B cell (primary cell): ENCODE results near the gene APCDD1.

ENCODE experiments used
- EZH2 ChIP-seq: IDR thresholded peaks from 2 replicates; pipeline ENCODE4 v1.6.1; 2012; ENCODE audit warnings: borderline replicate concordance, low read depth, mild to moderate bottlenecking, moderate library complexity, low read length; ENCODE audit not compliant: insufficient read depth, poor library complexity, severe bottlenecking
- TF ChIP-seq, protein P1 (sequence below): fragments of 200-600 bp; IDR thresholded peaks from one replicate; pipeline ENCODE4 v1.8.0; 2022; ENCODE audit warnings: antibody characterized with exemption, mild to moderate bottlenecking

DNA sequence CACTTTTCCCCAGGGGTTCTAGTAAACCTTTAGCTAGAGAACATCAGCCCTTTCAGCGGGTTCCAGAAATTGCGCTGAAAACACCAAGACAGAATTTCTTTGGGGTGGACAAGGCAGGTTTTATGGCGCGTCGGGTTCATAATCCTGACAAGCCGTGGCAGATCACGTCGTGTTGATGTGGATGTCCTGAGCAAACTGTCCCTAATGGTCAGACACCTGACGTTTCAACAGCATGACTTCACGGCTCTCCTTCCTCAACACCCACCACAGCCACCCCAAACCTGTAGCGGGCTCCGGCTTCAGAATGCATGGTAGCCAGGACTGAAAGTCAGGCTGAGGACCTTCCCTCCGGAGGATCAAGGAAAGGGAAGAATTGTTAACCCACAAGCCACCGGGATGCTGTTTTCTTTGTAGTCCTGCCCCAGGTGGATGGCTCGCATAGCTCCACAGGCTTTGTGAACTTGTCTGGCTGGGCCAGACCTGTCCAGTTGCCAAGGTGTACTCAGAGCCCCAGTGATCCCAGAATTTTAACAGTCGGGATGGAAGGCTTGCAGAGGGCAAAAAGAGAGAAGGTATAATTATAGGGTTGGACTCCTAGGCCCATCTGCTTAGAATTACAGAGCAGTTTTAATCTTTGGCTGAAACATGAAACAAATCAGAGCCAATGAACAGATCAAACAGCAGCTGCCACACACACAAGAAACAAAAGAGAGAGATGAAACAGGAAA, 1.5 kb downstream of the APCDD1 start:
- TF ChIP-seq, protein P1, sequence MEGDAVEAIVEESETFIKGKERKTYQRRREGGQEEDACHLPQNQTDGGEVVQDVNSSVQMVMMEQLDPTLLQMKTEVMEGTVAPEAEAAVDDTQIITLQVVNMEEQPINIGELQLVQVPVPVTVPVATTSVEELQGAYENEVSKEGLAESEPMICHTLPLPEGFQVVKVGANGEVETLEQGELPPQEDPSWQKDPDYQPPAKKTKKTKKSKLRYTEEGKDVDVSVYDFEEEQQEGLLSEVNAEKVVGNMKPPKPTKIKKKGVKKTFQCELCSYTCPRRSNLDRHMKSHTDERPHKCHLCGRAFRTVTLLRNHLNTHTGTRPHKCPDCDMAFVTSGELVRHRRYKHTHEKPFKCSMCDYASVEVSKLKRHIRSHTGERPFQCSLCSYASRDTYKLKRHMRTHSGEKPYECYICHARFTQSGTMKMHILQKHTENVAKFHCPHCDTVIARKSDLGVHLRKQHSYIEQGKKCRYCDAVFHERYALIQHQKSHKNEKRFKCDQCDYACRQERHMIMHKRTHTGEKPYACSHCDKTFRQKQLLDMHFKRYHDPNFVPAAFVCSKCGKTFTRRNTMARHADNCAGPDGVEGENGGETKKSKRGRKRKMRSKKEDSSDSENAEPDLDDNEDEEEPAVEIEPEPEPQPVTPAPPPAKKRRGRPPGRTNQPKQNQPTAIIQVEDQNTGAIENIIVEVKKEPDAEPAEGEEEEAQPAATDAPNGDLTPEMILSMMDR: no peak
- TF ChIP-seq EZH2: no peak
